CD4-positive, alpha-beta T cell treated with Interleukin-12 subunit alpha and Interleukin-12 subunit beta, for 1 hour (primary cell): ENCODE measurements around the gene IQCB1.
"Not testable (repeated sequence)": the region's sequence is repeated elsewhere in the genome, so short reads cannot be mapped to it uniquely, and the experiment has no call there.

Experiments
- DNase-seq: peaks from one replicate; pipeline ENCODE4 v3.0.0-alpha.2; 2020

Gene IQCB1

GRCh38 chr3:121803771-121804320 lies 31.0 kb downstream of the IQCB1 start:
- DNase-seq: no peak

- no peak for DNase-seq
Measured at GRCh38 chr3:121800906-121801305, 34.0 kb downstream of the IQCB1 start.

GRCh38 chr3:121796970-121797369 lies 37.9 kb downstream of the IQCB1 start:
- no peak for DNase-seq

GRCh38 chr3:121794264-121794983 lies 40.4 kb downstream of the IQCB1 start:
- no peak for DNase-seq

- no peak for DNase-seq
Measured at GRCh38 chr3:121793078-121793477, 41.8 kb downstream of the IQCB1 start.

GRCh38 chr3:121786485-121786884 lies 48.4 kb downstream of the IQCB1 start:
- no peak for DNase-seq

GRCh38 chr3:121782784-121783183 lies 52.1 kb downstream of the IQCB1 start:
- DNase-seq: not testable (repeated sequence)

- DNase-seq: no peak
Measured at GRCh38 chr3:121781611-121782010, 53.2 kb downstream of the IQCB1 start.

GRCh38 chr3:121775095-121775494 lies 59.8 kb downstream of the IQCB1 start:
- DNase-seq: not testable (repeated sequence)

GRCh38 chr3:121769246-121769645 lies 65.6 kb downstream of the IQCB1 start:
- no peak for DNase-seq

- no peak for DNase-seq
Measured at GRCh38 chr3:121768452-121768851, 66.4 kb downstream of the IQCB1 start.

- no peak for DNase-seq
Measured at GRCh38 chr3:121759541-121760202, 75.2 kb downstream of the IQCB1 start.

GRCh38 chr3:121758727-121759450 lies 76.0 kb downstream of the IQCB1 start:
- DNase-seq: no peak

GRCh38 chr3:121757812-121758545 lies 76.9 kb downstream of the IQCB1 start:
- DNase-seq: no peak

GRCh38 chr3:121757087-121757811 lies 77.6 kb downstream of the IQCB1 start:
- no peak for DNase-seq

- no peak for DNase-seq
Measured at GRCh38 chr3:121752772-121753171, 82.1 kb downstream of the IQCB1 start.

GRCh38 chr3:121752261-121752660 lies 82.6 kb downstream of the IQCB1 start:
- no peak for DNase-seq

- DNase-seq: no peak
Measured at GRCh38 chr3:121750087-121750415, 84.8 kb downstream of the IQCB1 start.

GRCh38 chr3:121749276-121750086 lies 85.4 kb downstream of the IQCB1 start, which contains the start of gene GOLGB1:
TSS of gene GOLGB1 (minus strand) at chr3:121749741. CDS start at chr3:121730971, 18,770 bp downstream.
- peak; percentile 96 for DNase-seq

- DNase-seq: peak; percentile 51
Measured at GRCh38 chr3:121748680-121749275, 86.1 kb downstream of the IQCB1 start.

- DNase-seq: no peak
Measured at GRCh38 chr3:121747976-121748375, 86.9 kb downstream of the IQCB1 start.
